ENCODE data around the gene KRTAP10-1.

Gene KRTAP10-1

GRCh38 chr21:44521928-44522752 lies 17.9 kb downstream of the KRTAP10-1 start:
- TF ChIP-seq CTCF (IDR thresholded peaks at IDR 0.05; ENCODE audit: low read depth, low read length, missing control alignments) = no peak

GRCh38 chr21:44521301-44521927 lies 18.6 kb downstream of the KRTAP10-1 start:
- no peak for DNase-seq (ENCODE audit: extremely low read depth, low read depth)
- H3K4me3 ChIP-seq (replicated peaks; ENCODE audit: low read depth, low read length) = no peak overlapping the region
- TF ChIP-seq CTCF (IDR thresholded peaks at IDR 0.05; ENCODE audit: low read depth, low read length, missing control alignments) = no peak

More at GRCh38 chr21:44521928-44522752, 17.9 kb downstream of the KRTAP10-1 start:
- H3K4me3 ChIP-seq (replicated peaks; ENCODE audit: low read depth, low read length) = no peak overlapping the region
- DNase-seq (ENCODE audit: extremely low read depth, low read depth) = no peak

- no peak for TF ChIP-seq CTCF (IDR thresholded peaks at IDR 0.05; ENCODE audit: low read depth, low read length, missing control alignments)
- no peak overlapping the region for H3K4me3 ChIP-seq (replicated peaks; ENCODE audit: low read depth, low read length)
- no peak for DNase-seq (ENCODE audit: extremely low read depth, low read depth)
These were observed 19.4 kb downstream of the KRTAP10-1 start for GRCh38 chr21:44520326-44521300.

GRCh38 chr21:44519346-44520325 lies 20.4 kb downstream of the KRTAP10-1 start:
- no peak overlapping the region for H3K4me3 ChIP-seq (replicated peaks; ENCODE audit: low read depth, low read length)
- no peak for TF ChIP-seq CTCF (IDR thresholded peaks at IDR 0.05; ENCODE audit: low read depth, low read length, missing control alignments)
- DNase-seq (ENCODE audit: extremely low read depth, low read depth) = no peak

GRCh38 chr21:44518686-44519085 lies 21.3 kb downstream of the KRTAP10-1 start:
- DNase-seq (ENCODE audit: extremely low read depth, low read depth) = no peak
- no peak for TF ChIP-seq CTCF (IDR thresholded peaks at IDR 0.05; ENCODE audit: low read depth, low read length, missing control alignments)
- no peak overlapping the region for H3K4me3 ChIP-seq (replicated peaks; ENCODE audit: low read depth, low read length)
